Gastrocnemius medialis (tissue), 4 donors: Measurements from ENCODE around the gene GSG1L. TPM values are rescaled to one million over a fixed set of nuclear protein-coding genes. Genes with fewer than 3 reads are reported as not detected.

ENCODE experiments used
- ATAC-seq, 2 donors: fragments of 150-250 bp; one replicate each; pipeline ENCODE4 v1.9.1; 2016
- DNase-seq, 2 donors: peaks; one replicate each; pipeline ENCODE4 v3.0.0-alpha.2; 2019
- H3K27ac ChIP-seq, 4 donors: fragments of 200-600 bp; sonication (generic); 1 replicate in 1 of 4; 2 replicates in 3 of 4; pipeline ENCODE4 v1.5.1; 2016 to 2018; ENCODE audit warnings: mild to moderate bottlenecking in 2 of 4, moderate library complexity in 1 of 4
- H3K27me3 ChIP-seq, 3 donors: fragments of 200-600 bp; sonication (generic) in 2 of 3; 1 replicate in 1 of 3; 2 replicates in 2 of 3; pipeline versions ENCODE4 v1.5.1 to v1.6.0; 2016 to 2019; ENCODE audit warnings: mild to moderate bottlenecking in 1 of 3, moderate library complexity in 1 of 3
- H3K36me3 ChIP-seq, 2 donors: fragments of 200-600 bp; sonication (generic) in 1 of 2; one replicate each; pipeline ENCODE4 v1.5.1; 2017 to 2018
- H3K4me1 ChIP-seq, 2 donors: fragments of 200-600 bp; sonication (generic) in 1 of 2; one replicate each; pipeline ENCODE4 v1.5.1; 2016 to 2017; ENCODE audit warnings: mild to moderate bottlenecking in 2 of 2
- H3K4me3 ChIP-seq, 4 donors: fragments of 200-600 bp; sonication (generic) in 3 of 4; 1 replicate in 1 of 4; 2 replicates in 3 of 4; pipeline ENCODE4 v1.5.1; 2016 to 2019; ENCODE audit warnings: mild to moderate bottlenecking in 2 of 4
- H3K9me3 ChIP-seq, 3 donors: fragments of 200-600 bp; sonication (generic) in 2 of 3; 1 replicate in 1 of 3; 2 replicates in 2 of 3; pipeline ENCODE4 v1.5.1; 2016 to 2019
- POLR2A ChIP-seq, 2 donors: fragments of 450-650 bp; IDR thresholded peaks; one replicate each; pipeline ENCODE4 v1.6.1; 2017; ENCODE audit warnings: antibody characterized with exemption in 2 of 2, mild to moderate bottlenecking in 2 of 2, moderate library complexity in 2 of 2
- in situ Hi-C, 4 donors: fragments of 200-750 bp; cut with MboI; loops; one replicate each; pipeline versions ENCODE4 v1.15.0 to v1.8.0; 2017; ENCODE audit warnings: low sequenced_read_pairs in 4 of 4
- intact Hi-C: fragments of 100-400 bp; cut with DNase I; formaldehyde crosslinking; loops from one replicate; pipeline ENCODE4 v1.15.1; 2023; ENCODE audit warnings: low total_unique reads
- total RNA-seq, 4 donors: library from RNA; depleted of rRNA; stranded (reverse); fragments of >200 nt; gene quantifications; one replicate each; pipeline versions ENCODE4 v1.1.0 to v1.2.3, GENCODE V29; 2016
- TF ChIP-seq, protein P1 (sequence below), 5 experiments: fragments of 450-650 bp in 3 of 5; fragments of 200-600 bp in 2 of 5; sonication (generic) in 2 of 5; IDR thresholded peaks in 4 of 5; conservative IDR thresholded peaks in 1 of 5; 1 replicate in 4 of 5; 2 replicates in 1 of 5; pipeline ENCODE4 v1.5.1; 2016 to 2019; ENCODE audit warnings: antibody characterized with exemption in 5 of 5, mild to moderate bottlenecking in 3 of 5, moderate library complexity in 3 of 5

Gene GSG1L
- total RNA-seq, 4 donors from 2014 or later: not detected

DNA sequence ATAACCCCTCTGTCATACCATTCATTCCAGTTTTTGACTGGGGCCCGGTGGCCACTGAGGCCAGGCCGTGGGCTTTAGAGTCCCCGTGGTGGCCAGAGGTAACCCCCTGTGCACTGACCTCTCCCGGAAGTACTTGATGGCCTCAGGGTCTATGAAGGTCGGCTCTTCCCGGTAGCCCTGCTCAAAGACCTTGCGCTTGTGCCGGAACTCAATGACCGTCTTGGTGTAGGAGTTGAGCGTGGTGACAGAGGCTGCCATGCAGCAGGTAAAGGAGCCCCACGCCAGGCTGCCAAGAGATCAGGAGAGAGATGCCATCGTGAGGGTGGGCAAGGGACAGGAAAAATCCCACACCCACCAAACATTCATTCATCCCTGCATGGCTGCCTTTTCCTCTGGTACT is 234.8 kb downstream of the GSG1L start:
- Histone ChIP-seq H3K9me3 (no peaks in the 10 kb centered on the region), H3K4me1 (no peaks in the 10 kb centered on the region), H3K4me3 (no peak overlapping the region), H3K27ac (no peak overlapping the region), H3K36me3 (no peaks in the 10 kb centered on the region), H3K27me3 (no peaks in the 10 kb centered on the region)
- in situ Hi-C loops (no loop called here), intact Hi-C loops (no loop called here)
- TF ChIP-seq, protein P1, sequence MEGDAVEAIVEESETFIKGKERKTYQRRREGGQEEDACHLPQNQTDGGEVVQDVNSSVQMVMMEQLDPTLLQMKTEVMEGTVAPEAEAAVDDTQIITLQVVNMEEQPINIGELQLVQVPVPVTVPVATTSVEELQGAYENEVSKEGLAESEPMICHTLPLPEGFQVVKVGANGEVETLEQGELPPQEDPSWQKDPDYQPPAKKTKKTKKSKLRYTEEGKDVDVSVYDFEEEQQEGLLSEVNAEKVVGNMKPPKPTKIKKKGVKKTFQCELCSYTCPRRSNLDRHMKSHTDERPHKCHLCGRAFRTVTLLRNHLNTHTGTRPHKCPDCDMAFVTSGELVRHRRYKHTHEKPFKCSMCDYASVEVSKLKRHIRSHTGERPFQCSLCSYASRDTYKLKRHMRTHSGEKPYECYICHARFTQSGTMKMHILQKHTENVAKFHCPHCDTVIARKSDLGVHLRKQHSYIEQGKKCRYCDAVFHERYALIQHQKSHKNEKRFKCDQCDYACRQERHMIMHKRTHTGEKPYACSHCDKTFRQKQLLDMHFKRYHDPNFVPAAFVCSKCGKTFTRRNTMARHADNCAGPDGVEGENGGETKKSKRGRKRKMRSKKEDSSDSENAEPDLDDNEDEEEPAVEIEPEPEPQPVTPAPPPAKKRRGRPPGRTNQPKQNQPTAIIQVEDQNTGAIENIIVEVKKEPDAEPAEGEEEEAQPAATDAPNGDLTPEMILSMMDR (IDR thresholded peaks at IDR 0.05 in 4 of 5, conservative IDR thresholded peaks at IDR 0.05 in 1 of 5): no peak
- no peak for ATAC-seq
- DNase-seq: no peak

DNA sequence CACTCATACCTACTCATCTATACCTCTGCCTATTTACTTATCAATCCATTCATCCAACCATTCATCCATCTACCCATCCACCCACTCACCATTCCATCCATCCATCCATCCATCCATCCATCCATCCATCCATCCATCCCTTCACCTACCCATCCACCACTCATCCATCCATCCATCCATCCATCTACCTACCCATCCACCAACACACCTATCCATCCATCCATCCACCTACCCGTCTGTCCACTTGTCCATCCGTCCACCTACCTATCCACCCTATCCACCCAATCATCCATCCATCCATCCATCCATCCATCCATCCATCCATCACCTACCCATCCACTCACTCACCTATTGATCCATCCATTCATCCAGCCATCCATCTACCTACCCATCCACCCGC is 235.7 kb downstream of the GSG1L start:
- H3K27ac ChIP-seq: no peak overlapping the region
- H3K27me3 ChIP-seq: no peaks in the 10 kb centered on the region
- intact Hi-C loops: no loop called here
- no peak overlapping the region for H3K4me3 ChIP-seq
- H3K36me3 ChIP-seq: no peaks in the 10 kb centered on the region
- in situ Hi-C loops: no loop called here
- ATAC-seq: no peak
- no peaks in the 10 kb centered on the region for H3K9me3 ChIP-seq
- DNase-seq: no peak
- H3K4me1 ChIP-seq: no peaks in the 10 kb centered on the region
- TF ChIP-seq, protein P1 (IDR thresholded peaks at IDR 0.05 in 4 of 5, conservative IDR thresholded peaks at IDR 0.05 in 1 of 5): no peak
- TF ChIP-seq POLR2A (IDR thresholded peaks at IDR 0.05): no peak

DNA sequence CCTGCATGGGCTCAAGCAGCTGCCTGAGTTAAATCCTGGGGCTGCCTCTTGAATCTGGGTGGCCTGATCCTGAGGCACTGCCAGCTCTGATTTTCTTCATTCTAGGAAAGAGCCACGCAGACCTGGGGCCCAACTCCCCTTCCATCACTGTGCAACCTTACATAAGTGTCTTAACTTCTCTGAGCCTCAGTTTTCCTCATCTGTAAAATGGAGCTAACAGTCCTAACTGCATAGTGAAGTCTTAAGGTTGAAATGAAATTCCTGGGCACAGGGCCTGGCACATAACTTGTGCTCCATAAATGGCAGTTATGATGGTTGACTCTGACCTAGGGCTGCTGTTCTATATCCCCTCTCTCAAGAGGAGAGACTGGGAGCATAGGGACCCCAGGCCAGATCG is 236.6 kb downstream of the GSG1L start:
- intact Hi-C loops (no loop called here), in situ Hi-C loops (no loop called here)
- Histone ChIP-seq H3K9me3 (no peaks in the 10 kb centered on the region), H3K4me1 (no peaks in the 10 kb centered on the region), H3K27me3 (no peaks in the 10 kb centered on the region), H3K27ac (no peak overlapping the region), H3K4me3 (no peak overlapping the region), H3K36me3 (no peaks in the 10 kb centered on the region)
- ATAC-seq (no peak), DNase-seq (no peak)
- TF ChIP-seq POLR2A (IDR thresholded peaks at IDR 0.05): no peak
- TF ChIP-seq, protein P1 (IDR thresholded peaks at IDR 0.05 in 4 of 5, conservative IDR thresholded peaks at IDR 0.05 in 1 of 5): no peak

DNA sequence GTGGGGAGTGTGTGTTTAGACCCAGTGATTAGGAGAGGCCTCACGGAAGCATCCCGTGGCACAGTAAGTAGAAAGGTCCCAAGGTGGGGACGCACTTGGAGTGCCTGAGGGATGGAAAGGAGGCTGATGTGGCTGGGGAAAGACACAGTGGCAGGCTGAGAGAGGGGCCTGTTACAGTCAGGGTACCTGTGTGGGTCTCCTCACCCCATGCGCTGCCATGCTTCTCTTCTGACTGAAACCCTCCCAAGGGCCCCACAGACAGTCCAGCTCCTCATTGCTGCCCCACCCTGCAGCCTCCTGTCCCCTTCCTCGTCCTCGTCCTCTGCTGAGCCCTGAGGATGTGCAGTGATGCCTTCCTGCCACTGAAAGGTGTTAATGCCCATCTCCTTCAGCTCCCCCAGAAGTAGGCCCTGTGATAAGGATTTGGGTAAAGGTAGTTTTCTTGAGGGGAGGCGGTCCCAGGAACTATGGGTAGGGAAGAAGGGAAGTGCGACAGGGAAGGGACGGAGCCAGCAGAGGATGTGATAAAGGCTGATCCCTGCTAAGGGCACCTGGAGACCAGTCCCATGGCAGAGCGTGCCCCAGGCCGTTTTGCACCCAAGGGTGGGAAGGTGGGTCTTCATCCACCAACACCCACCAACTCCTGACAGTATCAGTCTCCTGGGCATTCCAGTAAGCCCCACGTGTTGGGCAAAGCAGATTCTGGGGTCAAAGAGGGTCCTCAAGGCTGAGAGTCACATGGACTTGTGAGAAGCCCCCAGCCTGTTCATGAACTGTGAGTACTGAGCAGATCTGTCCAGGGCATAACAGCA is 237.2 kb downstream of the GSG1L start:
- in situ Hi-C loops (no loop called here), intact Hi-C loops (no loop called here)
- TF ChIP-seq, protein P1 (IDR thresholded peaks at IDR 0.05 in 4 of 5, conservative IDR thresholded peaks at IDR 0.05 in 1 of 5): no peak
- no peak for TF ChIP-seq POLR2A (IDR thresholded peaks at IDR 0.05)
- Histone ChIP-seq H3K4me3 (no peak overlapping the region), H3K36me3 (no peaks in the 10 kb centered on the region), H3K27me3 (no peaks in the 10 kb centered on the region), H3K9me3 (no peaks in the 10 kb centered on the region), H3K4me1 (no peaks in the 10 kb centered on the region), H3K27ac (no peak overlapping the region)
- no peak for ATAC-seq
- DNase-seq: no peak

DNA sequence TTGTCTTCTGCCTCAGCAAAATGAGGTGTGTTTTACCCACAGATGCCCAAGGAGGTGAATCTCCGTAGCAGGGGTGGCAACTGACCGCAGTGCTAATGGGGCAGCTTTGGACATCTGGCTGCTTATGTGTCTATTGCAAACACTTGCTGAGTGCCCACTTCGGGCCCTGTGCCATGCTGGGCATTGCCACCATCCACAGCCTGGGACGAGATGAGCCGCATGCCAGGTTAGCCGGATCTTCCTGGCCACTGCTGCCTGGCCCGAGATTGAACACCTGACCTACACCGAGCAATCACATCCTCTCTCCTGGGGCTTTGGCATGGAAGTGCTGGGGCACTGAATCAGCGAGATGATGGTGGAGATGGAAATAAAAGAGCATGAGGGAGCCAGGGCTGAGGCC is 238.7 kb downstream of the GSG1L start:
- intact Hi-C loops: no loop called here
- no peak overlapping the region for H3K4me3 ChIP-seq
- H3K4me1 ChIP-seq: no peaks in the 10 kb centered on the region
- in situ Hi-C loops: no loop called here
- no peaks in the 10 kb centered on the region for H3K9me3 ChIP-seq
- no peaks in the 10 kb centered on the region for H3K36me3 ChIP-seq
- ATAC-seq (no peak), DNase-seq (no peak)
- H3K27ac ChIP-seq: no peak overlapping the region
- no peak for TF ChIP-seq POLR2A (IDR thresholded peaks at IDR 0.05)
- TF ChIP-seq, protein P1 (IDR thresholded peaks at IDR 0.05 in 4 of 5, conservative IDR thresholded peaks at IDR 0.05 in 1 of 5): no peak
- H3K27me3 ChIP-seq: no peaks in the 10 kb centered on the region
